Prostate gland (tissue), 2 donors: ENCODE measurements around the gene SLX4.

Experiments used
- CTCF ChIP-seq, 4 experiments: fragments of 200-600 bp in 2 of 4; fragments of 450-650 bp in 2 of 4; sonication (generic) in 2 of 4; IDR thresholded peaks; 1 replicate in 3 of 4; 2 replicates in 1 of 4; pipeline ENCODE4 v1.5.1; 2016 to 2019; ENCODE audit warnings: antibody characterized with exemption in 4 of 4, mild to moderate bottlenecking in 2 of 4, moderate library complexity in 2 of 4
- POLR2A ChIP-seq: fragments of 450-650 bp; IDR thresholded peaks from one replicate; pipeline ENCODE4 v1.6.1; 2016; ENCODE audit warnings: antibody characterized with exemption, mild to moderate bottlenecking

GRCh38 chr16:3582276-3583165 lies 28.9 kb downstream of the SLX4 start:
- no peak for TF ChIP-seq CTCF (IDR thresholded peaks at IDR 0.05)
- TF ChIP-seq POLR2A, result no peak
